Mesenchymal stem cell (in vitro differentiated cells and primary cell): Measurements from ENCODE around the gene MCCD1. TPM values are rescaled to one million over a fixed set of nuclear protein-coding genes. Genes with fewer than 3 reads are reported as not detected.

Source experiments
- small RNA-seq: library from polyadenylated mRNA; stranded (forward); fragments of <200 nt; extraction: miRNeasy Mini kit (QIAGEN cat#:217004); gene quantifications from one replicate; pipeline ENCODE3, GENCODE V24; 2013; ENCODE audit warnings: low read depth

The MCCD1 gene

Small RNA genes within 50 kb of the gene (small RNA-seq; reads per million reads assigned to genes)
- gene AL663061.1 (not detected), gene RF00019 (not detected), gene SNORD117 (154 reads per million, percentile 93 among the genes with 10 or more reads in this experiment), gene SNORD84 (not detected)
